GM19023 (cell line): ENCODE measurements around the gene HMGN1.

ENCODE experiments used
- ATAC-seq: cut with Tn5 transposase; IDR thresholded peaks from one replicate; pipeline ENCODE4 v1.9.1; 2021; ENCODE audit warnings: mild to moderate bottlenecking, moderate library complexity; ENCODE audit not compliant: unreplicated experiment

Gene HMGN1

DNA sequence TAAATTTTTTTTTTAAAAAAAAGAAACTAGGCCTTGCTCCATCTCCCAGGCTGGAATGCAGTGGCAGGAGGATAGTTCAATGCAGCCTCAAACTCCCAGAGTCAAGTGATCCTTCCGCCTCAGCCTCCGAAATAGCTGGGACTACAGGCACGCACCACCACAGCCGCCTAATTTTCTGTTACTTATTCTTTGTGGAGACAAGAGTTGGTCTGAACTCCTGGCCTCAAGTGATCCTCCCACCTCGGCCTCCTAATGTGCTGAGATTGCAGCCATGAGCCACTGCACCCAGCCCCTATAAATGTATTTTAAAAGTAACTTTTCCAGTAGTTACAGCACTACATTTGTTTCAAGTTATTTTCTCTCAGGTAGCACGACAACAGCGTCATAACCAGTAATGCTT lies 37.7 kb downstream of the HMGN1 start:
- ATAC-seq, result no peak

DNA sequence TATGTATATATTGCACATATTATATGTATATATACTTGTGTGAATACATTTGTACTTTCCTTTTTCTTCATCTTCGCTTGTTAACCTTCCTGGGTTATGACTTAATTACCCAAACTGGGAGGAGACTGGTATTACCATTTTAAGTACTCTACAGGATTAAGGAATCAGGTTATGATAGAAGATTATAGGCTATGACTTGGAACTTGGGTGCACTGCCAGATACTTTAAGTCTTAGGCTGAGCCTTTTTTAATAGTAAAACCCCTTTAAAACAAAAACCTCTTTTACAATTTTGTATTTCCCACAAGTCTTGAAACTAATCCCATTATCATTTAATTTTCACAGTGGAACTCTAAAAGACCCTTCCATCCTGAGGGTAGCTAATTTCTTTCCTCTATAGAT lies 41.4 kb downstream of the HMGN1 start:
- no peak for ATAC-seq

DNA sequence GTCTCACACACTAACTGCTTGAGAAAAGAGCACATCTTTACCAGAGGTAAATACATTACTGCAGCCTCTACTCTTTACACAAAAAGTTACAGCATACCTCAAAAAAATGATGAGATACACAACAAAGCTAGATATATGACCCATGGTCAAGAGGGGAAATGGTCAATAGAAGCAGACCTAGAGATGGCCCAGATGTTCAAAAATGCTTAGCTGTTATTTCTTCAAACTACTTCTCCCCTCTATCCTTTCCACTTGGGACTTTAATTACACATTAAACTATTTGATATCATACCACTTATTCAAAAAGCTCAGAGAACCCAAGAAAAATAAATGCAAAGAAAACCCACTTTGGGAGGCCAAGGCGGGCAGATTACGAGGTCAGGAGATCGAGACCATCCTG lies 48.3 kb downstream of the HMGN1 start:
- ATAC-seq, result no peak

DNA sequence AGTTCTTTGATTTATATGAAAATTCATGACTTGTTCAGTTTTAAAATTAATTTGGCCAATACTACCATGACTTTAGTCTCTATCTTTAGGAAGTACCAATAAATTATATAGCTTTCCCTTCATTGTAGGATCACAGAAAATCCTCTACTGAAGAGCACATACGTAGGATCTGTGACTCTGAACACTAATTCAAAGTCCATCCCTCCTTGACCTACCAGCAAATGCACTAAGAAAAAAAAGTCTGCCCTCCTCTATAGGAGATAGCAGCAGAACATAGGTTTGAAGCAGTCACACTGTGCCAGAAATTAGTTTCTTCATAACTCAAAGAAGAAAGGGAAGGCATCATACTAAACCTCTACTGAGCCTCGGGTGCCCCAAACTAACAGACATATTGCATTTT lies 52.0 kb downstream of the HMGN1 start:
- no peak for ATAC-seq
